ENCODE data around the gene LRP3.

LRP3 gene

DNA sequence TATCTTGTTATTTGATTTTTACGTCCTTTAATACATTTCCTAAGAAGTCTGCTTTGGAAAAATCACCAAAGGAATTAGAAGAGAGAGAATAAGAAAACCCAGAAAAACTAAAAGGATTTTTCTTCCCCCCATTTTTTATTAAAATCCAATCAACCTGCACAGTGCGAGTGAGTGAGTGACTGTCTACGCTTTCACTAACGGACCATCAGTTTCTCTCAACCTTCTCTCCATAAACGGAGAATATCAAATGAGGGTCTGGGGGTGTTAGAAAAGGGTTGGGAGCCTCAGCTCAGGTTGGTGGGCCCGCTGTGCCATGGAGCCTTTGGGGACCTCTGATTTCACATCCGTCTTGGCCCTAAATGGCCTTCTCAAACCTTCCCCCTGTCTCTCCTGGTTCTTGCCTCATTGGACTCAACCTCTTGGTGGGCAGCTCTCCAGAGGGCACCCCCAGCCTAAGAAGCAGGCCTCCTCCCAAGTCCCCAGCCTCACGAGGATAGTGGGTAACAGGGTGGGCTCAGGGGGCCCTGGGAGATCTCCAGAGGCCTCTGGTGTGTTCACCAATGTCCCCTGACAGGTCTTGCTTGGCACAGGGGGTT, 763 bp upstream of the LRP3 start:
- no peak for DNase-seq
- H3K9me3 Mint-ChIP-seq, result no peaks in the 10 kb centered on the region
- TF ChIP-seq, protein P1, sequence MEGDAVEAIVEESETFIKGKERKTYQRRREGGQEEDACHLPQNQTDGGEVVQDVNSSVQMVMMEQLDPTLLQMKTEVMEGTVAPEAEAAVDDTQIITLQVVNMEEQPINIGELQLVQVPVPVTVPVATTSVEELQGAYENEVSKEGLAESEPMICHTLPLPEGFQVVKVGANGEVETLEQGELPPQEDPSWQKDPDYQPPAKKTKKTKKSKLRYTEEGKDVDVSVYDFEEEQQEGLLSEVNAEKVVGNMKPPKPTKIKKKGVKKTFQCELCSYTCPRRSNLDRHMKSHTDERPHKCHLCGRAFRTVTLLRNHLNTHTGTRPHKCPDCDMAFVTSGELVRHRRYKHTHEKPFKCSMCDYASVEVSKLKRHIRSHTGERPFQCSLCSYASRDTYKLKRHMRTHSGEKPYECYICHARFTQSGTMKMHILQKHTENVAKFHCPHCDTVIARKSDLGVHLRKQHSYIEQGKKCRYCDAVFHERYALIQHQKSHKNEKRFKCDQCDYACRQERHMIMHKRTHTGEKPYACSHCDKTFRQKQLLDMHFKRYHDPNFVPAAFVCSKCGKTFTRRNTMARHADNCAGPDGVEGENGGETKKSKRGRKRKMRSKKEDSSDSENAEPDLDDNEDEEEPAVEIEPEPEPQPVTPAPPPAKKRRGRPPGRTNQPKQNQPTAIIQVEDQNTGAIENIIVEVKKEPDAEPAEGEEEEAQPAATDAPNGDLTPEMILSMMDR (IDR thresholded peaks at IDR 0.05), result no peak
- peak overlapping the region; percentile 76 for H3K4me3 Mint-ChIP-seq
- H3K4me1 Mint-ChIP-seq, result no peaks in the 10 kb centered on the region
- peaks cover 33% of the 10 kb centered on the region for H3K27me3 Mint-ChIP-seq (ENCODE audit: low read depth, poor library complexity)
- no peak overlapping the region for H3K27ac Mint-ChIP-seq
- H3K36me3 Mint-ChIP-seq (ENCODE audit: low read depth), result no peaks in the 10 kb centered on the region

DNA sequence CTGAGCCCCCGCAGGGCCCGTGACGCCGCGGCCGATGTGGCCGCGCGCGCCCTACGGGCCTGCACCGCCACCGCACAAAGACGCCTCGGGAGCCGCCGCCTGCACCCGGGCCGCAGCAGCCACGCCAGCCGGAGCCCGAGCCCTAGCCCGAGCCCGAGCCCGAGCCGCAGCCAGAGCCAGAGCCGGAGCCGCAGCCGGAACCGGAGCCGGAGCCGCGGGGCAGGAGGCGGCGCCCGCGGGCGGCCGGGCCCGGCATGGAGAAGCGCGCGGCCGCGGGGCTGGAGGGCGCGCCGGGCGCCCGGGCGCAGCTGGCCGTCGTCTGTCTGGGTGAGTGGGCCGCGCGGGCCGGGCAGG, 379 bp downstream of the LRP3 start:
- H3K27me3 Mint-ChIP-seq (ENCODE audit: low read depth, poor library complexity), result peaks cover 32% of the 10 kb centered on the region
- no peaks in the 10 kb centered on the region for H3K4me1 Mint-ChIP-seq
- DNase-seq, result peak; percentile 47
- TF ChIP-seq, protein P1 (IDR thresholded peaks at IDR 0.05), result no peak
- H3K27ac Mint-ChIP-seq, result no peak overlapping the region
- no peak overlapping the region for H3K4me3 Mint-ChIP-seq
- H3K36me3 Mint-ChIP-seq (ENCODE audit: low read depth), result no peaks in the 10 kb centered on the region
- H3K9me3 Mint-ChIP-seq, result no peaks in the 10 kb centered on the region

DNA sequence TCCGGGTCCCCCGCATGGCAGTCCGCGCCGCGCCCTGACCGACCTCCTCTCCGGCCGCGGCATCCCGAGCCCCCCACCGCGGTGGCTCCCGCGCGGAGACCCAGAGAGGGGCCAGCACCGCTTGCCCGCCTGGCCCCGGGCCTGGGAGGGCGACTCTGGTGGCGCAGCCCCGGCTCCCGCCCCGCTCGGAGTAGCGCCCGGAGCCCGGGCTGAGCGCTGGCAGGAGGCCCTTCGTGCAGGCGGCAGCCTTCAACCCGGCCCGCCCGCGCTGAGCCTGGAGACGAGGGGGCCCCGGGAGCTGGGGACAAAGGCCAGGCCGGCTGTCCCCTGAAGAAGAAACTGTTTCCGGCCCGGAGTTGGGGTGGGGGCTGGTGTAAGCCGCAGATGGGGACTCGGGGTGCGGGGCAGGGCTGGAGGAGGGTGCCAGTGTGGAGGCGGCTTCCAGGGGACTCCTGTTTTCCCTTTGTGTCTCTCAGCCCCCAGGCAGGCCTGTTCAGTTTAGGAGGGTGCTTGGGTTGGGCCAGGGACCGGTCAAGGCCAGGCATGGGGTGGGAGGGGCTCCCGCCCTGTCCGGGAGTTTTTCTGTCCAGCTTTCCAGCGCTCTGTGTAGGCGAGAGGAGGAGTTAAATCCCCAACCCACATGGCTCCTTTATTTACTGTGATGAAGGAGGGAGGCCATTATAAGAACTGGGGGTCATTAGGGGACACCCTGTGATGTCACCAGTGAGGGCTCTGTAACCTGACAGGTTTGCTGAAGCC, 935 bp downstream of the LRP3 start:
- Mint-ChIP-seq H3K4me3 (peak overlapping the region; percentile 83), H3K4me1 (no peaks in the 10 kb centered on the region), H3K36me3 (ENCODE audit: low read depth) (no peaks in the 10 kb centered on the region), H3K9me3 (no peaks in the 10 kb centered on the region), H3K27ac (no peak overlapping the region), H3K27me3 (ENCODE audit: low read depth, poor library complexity) (peaks cover 28% of the 10 kb centered on the region)
- TF ChIP-seq, protein P1 (IDR thresholded peaks at IDR 0.05), result no peak
- peak; percentile 50 for DNase-seq

DNA sequence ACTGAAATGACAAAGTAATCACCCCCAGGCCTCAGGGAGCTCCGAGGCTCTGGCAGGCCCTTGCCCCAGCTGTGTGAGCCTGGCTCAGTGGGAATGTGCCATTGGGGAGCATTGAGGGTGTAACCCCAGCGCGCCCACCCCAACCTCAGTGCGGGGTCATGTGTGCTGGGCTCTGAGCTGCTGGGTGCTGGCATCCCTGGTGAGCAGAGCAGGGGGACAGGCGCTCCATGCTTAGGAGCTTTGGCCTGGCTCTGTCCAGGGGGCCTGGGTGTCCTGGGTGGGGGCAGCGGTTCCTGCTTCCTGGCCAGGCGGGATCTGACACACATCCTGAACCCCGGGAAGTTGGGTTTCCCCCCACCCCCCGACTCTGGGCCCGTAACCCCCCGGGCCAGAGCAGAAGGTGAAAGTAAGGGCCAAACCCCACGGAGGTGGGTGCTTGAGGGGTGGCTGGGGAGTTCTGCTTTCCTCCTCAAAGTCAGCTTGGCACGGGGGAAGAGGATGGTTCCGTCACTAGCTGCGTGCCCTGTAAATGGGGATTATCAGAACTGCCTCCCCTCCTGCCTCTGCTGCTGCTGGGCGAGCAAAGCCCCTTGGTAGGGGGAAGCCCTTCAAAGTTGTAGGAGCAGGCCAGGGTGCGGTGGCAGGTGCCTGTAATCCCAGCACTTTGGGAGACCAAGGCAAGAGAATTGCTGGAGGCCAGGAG, 1.7 kb downstream of the LRP3 start:
- no peak for DNase-seq
- TF ChIP-seq, protein P1 (IDR thresholded peaks at IDR 0.05), result no peak
- Mint-ChIP-seq H3K36me3 (ENCODE audit: low read depth) (no peaks in the 10 kb centered on the region), H3K27ac (no peak overlapping the region), H3K27me3 (ENCODE audit: low read depth, poor library complexity) (peaks cover 24% of the 10 kb centered on the region), H3K4me3 (peak overlapping the region; percentile 83), H3K4me1 (no peaks in the 10 kb centered on the region), H3K9me3 (no peaks in the 10 kb centered on the region)

DNA sequence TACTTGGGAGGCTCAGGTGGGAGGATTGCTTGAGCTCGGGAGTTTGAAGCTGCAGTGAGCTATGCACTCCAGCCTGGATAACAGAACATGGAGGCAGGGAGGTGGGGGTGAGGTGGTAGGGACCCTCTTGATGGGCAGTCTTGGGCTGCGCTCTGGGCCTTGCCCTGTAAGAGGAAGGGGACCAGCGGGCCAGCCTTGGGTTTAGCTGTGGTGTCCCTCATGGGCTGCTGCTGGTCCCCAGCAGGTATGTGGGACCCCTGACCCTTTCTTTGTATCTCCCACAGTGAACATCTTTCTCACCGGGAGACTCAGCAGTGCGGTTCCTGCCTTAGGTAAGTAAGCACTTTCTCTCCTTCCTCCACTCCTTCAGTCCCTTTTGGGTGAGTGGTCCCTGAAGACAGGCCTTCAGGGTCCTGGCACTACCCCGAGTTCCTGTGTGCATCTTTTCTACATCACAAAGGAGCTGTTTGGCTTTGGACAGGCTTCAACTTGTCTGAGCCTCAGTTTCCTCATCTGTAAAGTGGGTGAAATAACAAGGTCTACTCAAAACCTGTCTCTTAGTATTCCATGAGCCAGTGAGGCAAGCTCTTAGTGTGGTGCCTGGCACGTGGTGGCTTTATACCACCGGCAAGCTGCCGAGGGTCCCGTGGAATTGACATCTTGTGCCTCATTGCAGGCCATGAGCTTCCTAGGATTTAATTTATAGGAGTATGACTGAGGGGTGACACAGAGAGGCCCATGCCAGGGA, 2.5 kb downstream of the LRP3 start:
- Mint-ChIP-seq H3K4me3 (peak overlapping the region; percentile 63), H3K27ac (no peak overlapping the region), H3K27me3 (ENCODE audit: low read depth, poor library complexity) (peaks cover 23% of the 10 kb centered on the region), H3K4me1 (no peaks in the 10 kb centered on the region), H3K9me3 (no peaks in the 10 kb centered on the region), H3K36me3 (ENCODE audit: low read depth) (no peaks in the 10 kb centered on the region)
- TF ChIP-seq, protein P1 (IDR thresholded peaks at IDR 0.05), result no peak
- no peak for DNase-seq
